ENCODE results near the gene EFHC2.

GRCh38 chrX:44344194-44344593 lies 722 bp upstream of the EFHC2 start:
- no peak for TF ChIP-seq SUZ12 (IDR thresholded peaks at IDR 0.05; ENCODE audit: extremely low read depth, insufficient read depth, insufficient read length)
- no peak for TF ChIP-seq ZNF274 (IDR thresholded peaks at IDR 0.05; ENCODE audit: low read depth, low read length)
